T47D (cell line): ENCODE measurements around the gene HOXA2.

Source experiments
- DNase-seq, 2 experiments: peaks; one replicate each; pipeline versions ENCODE4 v3.0.0 to v3.0.0-alpha.2; 2011 to 2012; ENCODE audit warnings: low read depth in 1 of 2, low spot score in 1 of 2
- JUND ChIP-seq: IDR thresholded peaks from 2 replicates; pipeline ENCODE4 v1.6.1; 2012; ENCODE audit warnings: low read depth
- in situ Hi-C: cut with HindIII; loops from 2 replicates; pipeline ENCODE4 v1.10.0; 2016; ENCODE audit warnings: low sequenced_read_pairs, low pct_unique_long_range_greater_than_20kb

HOXA2 gene

GRCh38 chr7:27110186-27111031, 7.9 kb upstream of the HOXA2 start:
- no peak for TF ChIP-seq JUND
- in situ Hi-C loops, result no loop called here
- DNase-seq, result peak; percentile 46 to 67

- in situ Hi-C loops, result no loop called here
- TF ChIP-seq JUND, result no peak
- no peak for DNase-seq
Measured at GRCh38 chr7:27109466-27110185, 7.1 kb upstream of the HOXA2 start.

- in situ Hi-C loops, result no loop called here
- TF ChIP-seq JUND, result no peak
- DNase-seq, result no peak
Measured at GRCh38 chr7:27108390-27109127, 6.1 kb upstream of the HOXA2 start.

- TF ChIP-seq JUND, result no peak
- DNase-seq, result no peak
- in situ Hi-C loops, result no loop called here
Measured at GRCh38 chr7:27107391-27108381, 5.2 kb upstream of the HOXA2 start.

GRCh38 chr7:27106901-27107240, 4.4 kb upstream of the HOXA2 start:
- in situ Hi-C loops, result no loop called here
- DNase-seq, result no peak
- no peak for TF ChIP-seq JUND

GRCh38 chr7:27106181-27106900, 3.9 kb upstream of the HOXA2 start:
- in situ Hi-C loops, result no loop called here
- TF ChIP-seq JUND, result no peak

GRCh38 chr7:27105301-27106031, 3.0 kb upstream of the HOXA2 start:
- no peak for DNase-seq
- in situ Hi-C loops, result no loop called here
- TF ChIP-seq JUND, result no peak

More at GRCh38 chr7:27106181-27106900, 3.9 kb upstream of the HOXA2 start:
- DNase-seq, result no peak

GRCh38 chr7:27104341-27105058, 2.0 kb upstream of the HOXA2 start:
- no peak for TF ChIP-seq JUND
- no peak for DNase-seq
- in situ Hi-C loops, result no loop called here

- TF ChIP-seq JUND, result no peak
- DNase-seq, result no peak
- in situ Hi-C loops, result no loop called here
Measured at GRCh38 chr7:27103489-27104226, 1.2 kb upstream of the HOXA2 start.
